Neural cell (in vitro differentiated cells): Measurements from ENCODE around the gene ACTA2. TPM values are rescaled to one million over a fixed set of nuclear protein-coding genes. Genes with fewer than 3 reads are reported as not detected.

Experiments
- H2AFZ ChIP-seq: fragments of 200-600, 300-800 bp; sonication (generic), shearing (Covaris generic); 2 replicates; pipeline ENCODE4 v1.6.0; 2014; ENCODE audit warnings: low read depth, mild to moderate bottlenecking, antibody characterized with exemption, low read length, moderate library complexity
- H3F3A ChIP-seq: fragments of 200-600 bp; shearing (Covaris generic); 2 replicates; pipeline ENCODE4 v1.6.1; 2016; ENCODE audit warnings: mild to moderate bottlenecking, moderate library complexity, mixed read lengths, antibody characterized with exemption, low read length; ENCODE audit not compliant: insufficient read depth, poor library complexity, severe bottlenecking
- H3K27ac ChIP-seq: fragments of 200-600, 300-800 bp; sonication (generic), shearing (Covaris generic); 2 replicates; pipeline ENCODE4 v1.5.1; 2014; ENCODE audit warnings: mild to moderate bottlenecking, low read length, moderate library complexity
- H3K27me3 ChIP-seq: fragments of 300-800, 200-600 bp; sonication (generic), shearing (Covaris generic); 2 replicates; pipeline ENCODE4 v1.6.0; 2014; ENCODE audit warnings: mild to moderate bottlenecking, low read depth, low read length, moderate library complexity; ENCODE audit not compliant: insufficient read depth
- H3K36me3 ChIP-seq: fragments of 300-800, 200-600 bp; sonication (generic), shearing (Covaris generic); 2 replicates; pipeline ENCODE4 v1.5.1; 2014; ENCODE audit warnings: mild to moderate bottlenecking, antibody characterized with exemption, low read length, moderate library complexity; ENCODE audit not compliant: insufficient read depth
- H3K4me2 ChIP-seq: fragments of 300-800, 200-600 bp; sonication (generic), shearing (Covaris generic); 2 replicates; pipeline ENCODE4 v1.6.0; 2014; ENCODE audit warnings: mild to moderate bottlenecking, low read length
- H3K4me3 ChIP-seq: fragments of 300-800, 200-600 bp; sonication (generic), shearing (Covaris generic); 2 replicates; pipeline ENCODE4 v1.5.1; 2014; ENCODE audit warnings: mild to moderate bottlenecking, low read length, moderate library complexity
- H3K79me2 ChIP-seq: fragments of 200-600 bp; shearing (Covaris generic); replicated peaks from 2 replicates; pipeline ENCODE4 v1.6.0; 2014; ENCODE audit warnings: mild to moderate bottlenecking, low read length, moderate library complexity; ENCODE audit not compliant: insufficient read depth
- H3K9ac ChIP-seq: fragments of 300-800, 200-600 bp; sonication (generic), shearing (Covaris generic); 2 replicates; pipeline ENCODE4 v1.6.1; 2016; ENCODE audit warnings: mild to moderate bottlenecking, low read length, mixed read lengths
- H3K9me2 ChIP-seq: fragments of 200-600 bp; shearing (Covaris generic); 2 replicates; pipeline ENCODE4 v1.6.1; 2016; ENCODE audit warnings: mild to moderate bottlenecking, low read length, mixed read lengths; ENCODE audit not compliant: insufficient read depth
- H3K9me3 ChIP-seq: fragments of 200-600, 300-800 bp; sonication (generic), shearing (Covaris generic); 2 replicates; pipeline ENCODE4 v1.6.1; 2016; ENCODE audit warnings: mild to moderate bottlenecking, mixed run types, low read length, moderate library complexity, mixed read lengths
- H4K20me1 ChIP-seq: fragments of 200-600 bp; shearing (Covaris generic); 2 replicates; pipeline ENCODE4 v1.6.1; 2016; ENCODE audit warnings: mild to moderate bottlenecking, mixed run types; ENCODE audit not compliant: insufficient read depth
- EP300 ChIP-seq: fragments of 450-650 bp; conservative IDR thresholded peaks from 2 replicates; pipeline ENCODE4 v1.6.1; 2014; ENCODE audit warnings: antibody characterized with exemption, mild to moderate bottlenecking, moderate library complexity; ENCODE audit not compliant: poor library complexity, severe bottlenecking
- EZH2 ChIP-seq: fragments of 200-600, 300-800 bp; shearing (Covaris generic), sonication (generic); IDR thresholded peaks from 2 replicates; pipeline ENCODE4 v1.6.1; 2014; ENCODE audit warnings: antibody characterized with exemption, low read length, borderline replicate concordance, mild to moderate bottlenecking; ENCODE audit not compliant: insufficient read depth, poor library complexity, severe bottlenecking
- POLR2AphosphoS5 ChIP-seq: IDR thresholded peaks from 2 replicates; pipeline ENCODE4 v1.6.1; 2012
- RAD21 ChIP-seq: fragments of 450-650 bp; conservative IDR thresholded peaks from 2 replicates; pipeline ENCODE4 v1.6.1; 2014; ENCODE audit warnings: antibody characterized with exemption, mild to moderate bottlenecking, moderate library complexity
- SMC3 ChIP-seq: fragments of 450-650 bp; conservative IDR thresholded peaks from 2 replicates; pipeline ENCODE4 v1.6.1; 2014; ENCODE audit warnings: antibody characterized with exemption, mild to moderate bottlenecking, moderate library complexity; ENCODE audit not compliant: poor library complexity
- TAF1 ChIP-seq: IDR thresholded peaks from 2 replicates; pipeline ENCODE4 v1.6.1; 2012; ENCODE audit warnings: low read depth
- polyA plus RNA-seq: library from polyadenylated mRNA; depleted of rRNA; stranded (reverse); fragments of >200 nt; gene quantifications from 2 replicates; pipeline ENCODE4 v1.2.3, GENCODE V29; 2014
- small RNA-seq, 3 experiments: library from RNA; depleted of rRNA; stranded (forward); fragments of <200 nt; gene quantifications; one replicate each; pipeline ENCODE3, GENCODE V24; 2012
- TF ChIP-seq, protein P1 (sequence below): IDR thresholded peaks from 2 replicates; pipeline ENCODE4 v1.6.1; 2012; ENCODE audit warnings: borderline replicate concordance

The ACTA2 gene
- polyA plus RNA-seq, 1 donor from 2014 or later = 0.53 TPM

DNA sequence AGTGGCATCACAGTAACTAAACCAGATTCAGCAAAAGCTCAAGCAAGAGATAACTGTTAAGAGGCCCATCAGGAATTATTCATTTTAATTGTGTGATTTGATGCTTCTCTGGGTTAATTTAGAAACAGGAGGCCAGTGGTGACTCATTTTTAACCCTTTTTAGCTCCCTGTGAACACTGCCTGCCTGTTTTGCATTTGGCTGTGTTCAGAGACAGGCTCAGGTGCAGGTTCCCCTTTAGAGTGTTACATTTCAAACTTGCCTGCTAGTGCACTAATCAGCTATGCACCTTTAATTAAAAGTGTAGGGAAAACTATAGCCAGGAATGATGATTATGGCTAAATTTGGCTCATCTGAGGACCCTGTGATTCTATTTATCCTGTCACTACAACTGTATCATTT lies 66.0 kb downstream of the ACTA2 start:
- no peak overlapping the region for H3K9ac ChIP-seq
- no peaks in the 10 kb centered on the region for H3F3A ChIP-seq
- no peak overlapping the region for H3K4me3 ChIP-seq
- H3K4me2 ChIP-seq = no peak overlapping the region
- H3K27me3 ChIP-seq = no peaks in the 10 kb centered on the region
- no peaks in the 10 kb centered on the region for H4K20me1 ChIP-seq
- no peaks in the 10 kb centered on the region for H3K79me2 ChIP-seq
- H3K9me2 ChIP-seq = no peaks in the 10 kb centered on the region
- H2AFZ ChIP-seq = no peak overlapping the region
- H3K27ac ChIP-seq = no peak overlapping the region
- no peaks in the 10 kb centered on the region for H3K36me3 ChIP-seq
- H3K9me3 ChIP-seq = no peaks in the 10 kb centered on the region
- no peak for TF ChIP-seq RAD21
- TF ChIP-seq EZH2 = no peak
- TF ChIP-seq TAF1 = no peak
- TF ChIP-seq POLR2AphosphoS5 = no peak
- no peak for TF ChIP-seq SMC3
- TF ChIP-seq EP300 = no peak
- TF ChIP-seq, protein P1, sequence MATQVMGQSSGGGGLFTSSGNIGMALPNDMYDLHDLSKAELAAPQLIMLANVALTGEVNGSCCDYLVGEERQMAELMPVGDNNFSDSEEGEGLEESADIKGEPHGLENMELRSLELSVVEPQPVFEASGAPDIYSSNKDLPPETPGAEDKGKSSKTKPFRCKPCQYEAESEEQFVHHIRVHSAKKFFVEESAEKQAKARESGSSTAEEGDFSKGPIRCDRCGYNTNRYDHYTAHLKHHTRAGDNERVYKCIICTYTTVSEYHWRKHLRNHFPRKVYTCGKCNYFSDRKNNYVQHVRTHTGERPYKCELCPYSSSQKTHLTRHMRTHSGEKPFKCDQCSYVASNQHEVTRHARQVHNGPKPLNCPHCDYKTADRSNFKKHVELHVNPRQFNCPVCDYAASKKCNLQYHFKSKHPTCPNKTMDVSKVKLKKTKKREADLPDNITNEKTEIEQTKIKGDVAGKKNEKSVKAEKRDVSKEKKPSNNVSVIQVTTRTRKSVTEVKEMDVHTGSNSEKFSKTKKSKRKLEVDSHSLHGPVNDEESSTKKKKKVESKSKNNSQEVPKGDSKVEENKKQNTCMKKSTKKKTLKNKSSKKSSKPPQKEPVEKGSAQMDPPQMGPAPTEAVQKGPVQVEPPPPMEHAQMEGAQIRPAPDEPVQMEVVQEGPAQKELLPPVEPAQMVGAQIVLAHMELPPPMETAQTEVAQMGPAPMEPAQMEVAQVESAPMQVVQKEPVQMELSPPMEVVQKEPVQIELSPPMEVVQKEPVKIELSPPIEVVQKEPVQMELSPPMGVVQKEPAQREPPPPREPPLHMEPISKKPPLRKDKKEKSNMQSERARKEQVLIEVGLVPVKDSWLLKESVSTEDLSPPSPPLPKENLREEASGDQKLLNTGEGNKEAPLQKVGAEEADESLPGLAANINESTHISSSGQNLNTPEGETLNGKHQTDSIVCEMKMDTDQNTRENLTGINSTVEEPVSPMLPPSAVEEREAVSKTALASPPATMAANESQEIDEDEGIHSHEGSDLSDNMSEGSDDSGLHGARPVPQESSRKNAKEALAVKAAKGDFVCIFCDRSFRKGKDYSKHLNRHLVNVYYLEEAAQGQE = no peak

Small RNA genes lying within 50 kb of the gene (small RNA-seq; reads per million reads assigned to genes)
- gene RF02116 = 0 reads per million in 3 experiments

Other genes with a start within 250 kb of the ACTA2 start
- gene LIPK, start 246.5 kb downstream of the ACTA2 start, polyA plus RNA-seq = not detected in 2 replicates
- gene LIPN, start 192.8 kb downstream of the ACTA2 start, polyA plus RNA-seq = not detected in 2 replicates
- not detected in 2 replicates for gene LIPM, start 150.0 kb downstream of the ACTA2 start, polyA plus RNA-seq
- 0.57 and 1.3 TPM in 2 replicates for gene ANKRD22, start 100.9 kb downstream of the ACTA2 start, polyA plus RNA-seq
- gene STAMBPL1, start 72.5 kb downstream of the ACTA2 start, polyA plus RNA-seq = 21.9 and 22.4 TPM in 2 replicates
- gene FAS, start 38.0 kb upstream of the ACTA2 start, polyA plus RNA-seq = 1.2 and 2.5 TPM in 2 replicates